Stimulated activated CD4-positive, alpha-beta T cell treated with anti-CD3 and anti-CD28 coated beads, TNF-alpha, amount 100 ng/mL, for 4 hours (primary cell): ENCODE results near the gene ARID3A.
"Not testable (repeated sequence)": the region's sequence is repeated elsewhere in the genome, so short reads cannot be mapped to it uniquely, and the experiment has no call there.

ENCODE experiments used
- DNase-seq, 3 experiments: peaks; one replicate each; pipeline ENCODE4 v3.0.0-alpha.2; 2020; ENCODE audit warnings: low read depth in 3 of 3

The ARID3A gene

DNA sequence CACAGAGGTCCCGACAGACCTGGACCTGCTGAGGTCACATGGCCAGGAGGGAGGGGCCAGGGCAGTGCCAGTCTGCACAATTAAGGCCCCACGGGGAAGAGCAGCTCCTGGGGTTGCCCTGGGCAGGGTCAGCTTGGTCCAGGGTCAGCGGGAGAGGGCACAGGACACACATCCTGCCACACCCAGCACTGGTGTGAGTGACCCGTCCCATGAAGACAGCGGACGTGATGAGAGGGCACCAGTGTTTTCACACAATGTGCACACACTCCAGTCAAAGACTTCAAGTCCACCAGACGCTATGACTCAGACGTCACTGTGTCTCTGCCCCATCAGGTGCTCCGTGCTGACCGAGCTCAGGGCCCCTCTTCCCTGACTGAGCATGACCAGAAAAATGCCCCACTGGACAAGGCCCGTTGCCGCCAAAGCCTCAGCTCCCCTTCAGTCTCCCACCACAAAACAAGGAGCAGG is 90.8 kb downstream of the ARID3A start:
- DNase-seq: no peak

DNA sequence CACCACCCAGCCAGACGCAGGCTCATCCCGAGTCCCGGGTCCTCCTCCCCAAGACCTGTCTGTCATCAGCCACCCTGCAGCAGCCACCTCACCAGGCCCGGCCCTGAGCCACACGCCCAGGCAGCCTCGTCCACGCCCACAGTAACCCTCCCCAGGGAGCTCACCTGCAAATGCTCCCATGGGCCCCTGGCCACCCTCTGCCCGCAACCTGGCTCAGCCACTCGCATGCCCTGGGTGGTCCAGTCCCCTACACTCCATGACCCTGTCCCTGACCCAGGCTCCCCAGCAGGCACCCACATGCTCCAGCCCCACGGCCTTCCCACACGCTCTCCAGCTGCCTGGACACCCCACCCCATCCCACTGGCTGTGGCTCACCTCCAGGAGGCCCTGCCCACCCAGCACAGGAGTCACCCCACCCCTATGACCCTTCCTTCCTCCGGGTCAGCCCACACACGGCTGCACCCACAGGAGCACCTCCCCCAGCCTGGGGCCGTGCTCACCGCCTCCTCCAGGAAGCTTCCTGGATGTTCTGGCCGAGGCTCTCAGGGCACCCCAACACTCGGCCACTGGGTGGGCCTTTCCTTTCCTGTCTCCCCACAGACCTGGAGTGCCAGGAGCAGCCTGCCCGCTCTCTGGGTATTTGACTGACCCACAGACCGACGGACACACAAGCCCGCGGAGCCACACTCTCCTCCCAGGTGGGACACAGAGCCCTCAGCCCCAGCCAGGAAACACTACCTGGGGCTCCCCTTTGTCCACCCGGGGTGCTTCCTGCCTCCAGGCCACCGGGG is 91.5 kb downstream of the ARID3A start:
- no peak for DNase-seq

DNA sequence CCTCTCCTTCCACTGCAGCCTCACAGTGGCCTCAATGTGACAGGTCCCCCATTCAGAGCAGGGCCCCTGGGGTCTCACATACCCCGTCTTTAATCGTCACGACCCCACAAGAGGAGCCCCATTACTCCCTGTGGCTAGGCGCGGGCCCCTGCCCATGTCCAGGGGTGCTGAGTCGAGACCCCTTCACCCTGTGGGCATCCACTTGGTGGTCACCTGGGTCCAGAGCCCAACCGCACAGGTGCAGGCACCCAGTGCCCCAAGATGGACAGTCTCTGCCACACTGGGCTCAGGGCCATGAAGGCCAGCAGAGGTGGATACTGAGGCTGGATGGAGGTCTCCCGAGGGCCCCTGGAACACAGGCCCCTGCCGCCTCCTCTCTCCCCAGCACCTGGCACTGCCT is 92.1 kb downstream of the ARID3A start:
- DNase-seq: no peak

DNA sequence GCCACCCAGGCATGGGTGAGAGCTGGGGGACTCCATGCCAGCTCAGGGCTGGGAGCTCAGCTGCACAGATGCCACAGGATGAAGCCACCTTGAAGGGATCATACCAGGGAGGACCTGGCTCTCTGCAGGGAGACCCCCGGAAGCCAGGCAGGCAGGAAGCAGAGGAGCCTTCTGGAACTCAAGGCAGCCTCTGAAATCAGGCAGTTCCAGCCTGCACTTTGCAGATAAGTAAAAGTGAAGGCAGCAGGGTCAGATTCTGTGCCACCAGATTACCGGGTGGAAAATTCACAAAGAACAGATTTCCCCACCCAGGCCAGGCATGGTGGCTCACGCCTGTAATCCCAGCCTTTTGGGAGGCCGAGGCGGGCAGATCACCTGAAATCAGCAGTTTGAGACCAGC is 92.6 kb downstream of the ARID3A start:
- no peak for DNase-seq

DNA sequence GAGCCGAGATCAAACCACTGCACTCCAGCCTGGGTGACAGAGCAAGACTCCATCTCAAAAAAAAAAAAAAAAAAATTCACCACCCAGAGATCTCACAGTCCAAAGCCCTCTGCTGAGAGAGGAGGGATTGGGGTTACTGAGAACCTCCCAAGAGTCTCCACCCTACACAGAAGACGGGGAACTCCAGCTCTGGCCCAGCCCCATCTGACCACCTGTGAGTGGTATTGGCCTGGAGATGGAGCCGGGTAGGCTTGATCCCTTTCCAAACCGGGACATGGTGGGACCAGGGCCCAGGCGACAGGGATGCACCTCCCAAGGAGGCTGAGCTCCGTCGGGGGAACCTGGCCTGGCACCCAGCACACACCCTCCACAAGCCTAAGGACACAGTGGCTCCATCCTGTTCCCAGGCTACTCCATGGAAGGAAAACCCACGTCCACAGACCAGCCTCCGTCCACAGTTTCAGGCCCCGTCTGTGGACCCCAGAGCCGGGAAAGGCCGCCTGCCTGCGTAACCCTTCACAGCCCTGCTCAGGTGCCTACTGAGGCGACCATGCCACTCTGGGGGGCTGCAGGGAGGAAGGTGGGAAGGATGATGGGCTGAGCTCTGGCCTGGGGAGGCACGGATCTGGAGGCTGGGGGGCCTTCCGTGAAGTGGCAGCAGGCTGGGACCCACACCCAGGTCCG is 93.2 kb downstream of the ARID3A start:
- DNase-seq: no peak

DNA sequence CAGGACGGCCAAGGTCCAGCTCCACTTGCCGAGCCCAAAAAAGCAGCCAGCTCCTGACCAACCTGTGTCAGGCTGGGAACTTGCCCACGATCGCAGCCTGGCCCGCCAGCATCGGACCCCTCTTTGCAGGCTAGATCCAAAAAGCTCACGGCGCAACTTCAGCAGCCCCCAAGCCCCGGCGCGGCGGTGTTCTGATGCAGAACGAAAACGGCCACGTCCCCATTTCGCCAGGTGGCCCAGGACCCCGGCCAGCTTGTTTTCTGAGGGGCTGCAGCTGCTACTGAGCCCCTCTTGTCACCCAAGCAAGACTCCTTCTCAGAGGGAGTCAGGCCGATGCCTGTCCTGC is 93.8 kb downstream of the ARID3A start:
- no peak for DNase-seq

DNA sequence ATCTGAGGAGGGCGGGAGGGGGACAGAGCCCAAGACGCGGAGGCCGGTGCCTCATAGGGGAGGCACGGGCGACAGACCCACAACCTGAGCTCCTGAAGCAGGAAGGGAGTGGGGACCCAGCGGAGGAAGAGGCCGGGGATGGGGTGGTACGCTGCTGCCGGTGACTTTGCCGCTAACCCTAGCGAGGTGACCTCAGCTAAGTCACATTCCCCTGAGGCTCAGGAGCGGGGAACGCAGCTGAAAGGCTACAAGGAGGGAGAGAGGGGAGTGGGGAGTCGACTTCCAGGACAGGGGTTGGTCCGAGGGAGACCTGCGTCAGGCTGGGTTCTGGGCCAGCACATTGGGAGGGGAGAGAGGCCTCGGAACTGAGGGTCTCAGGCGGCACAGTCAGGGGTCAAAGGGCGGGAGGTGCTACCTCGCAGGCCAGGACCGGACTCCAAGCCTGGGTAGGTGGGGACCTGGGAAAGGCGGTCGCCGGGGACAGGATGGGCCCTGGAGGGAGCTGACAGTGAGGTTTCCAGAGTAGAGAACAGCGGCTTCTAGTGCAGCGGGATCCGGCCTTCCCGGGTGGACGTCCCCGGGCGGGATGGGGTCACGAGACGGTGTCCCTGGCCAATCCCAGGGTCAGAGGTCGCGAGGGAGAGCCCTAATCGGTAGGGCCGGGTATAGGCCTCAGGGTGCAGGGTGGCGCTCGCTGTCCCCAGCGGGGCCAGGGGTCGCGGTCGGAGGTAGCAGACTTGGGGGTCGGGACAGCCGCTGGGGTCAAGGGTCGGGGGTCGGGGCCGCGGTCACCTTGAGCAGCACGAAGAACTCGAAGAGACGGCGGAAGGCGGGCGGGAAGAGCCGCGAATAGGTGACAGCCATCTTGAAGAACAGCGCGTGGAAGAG is 94.4 kb downstream of the ARID3A start:
- DNase-seq: no peak

DNA sequence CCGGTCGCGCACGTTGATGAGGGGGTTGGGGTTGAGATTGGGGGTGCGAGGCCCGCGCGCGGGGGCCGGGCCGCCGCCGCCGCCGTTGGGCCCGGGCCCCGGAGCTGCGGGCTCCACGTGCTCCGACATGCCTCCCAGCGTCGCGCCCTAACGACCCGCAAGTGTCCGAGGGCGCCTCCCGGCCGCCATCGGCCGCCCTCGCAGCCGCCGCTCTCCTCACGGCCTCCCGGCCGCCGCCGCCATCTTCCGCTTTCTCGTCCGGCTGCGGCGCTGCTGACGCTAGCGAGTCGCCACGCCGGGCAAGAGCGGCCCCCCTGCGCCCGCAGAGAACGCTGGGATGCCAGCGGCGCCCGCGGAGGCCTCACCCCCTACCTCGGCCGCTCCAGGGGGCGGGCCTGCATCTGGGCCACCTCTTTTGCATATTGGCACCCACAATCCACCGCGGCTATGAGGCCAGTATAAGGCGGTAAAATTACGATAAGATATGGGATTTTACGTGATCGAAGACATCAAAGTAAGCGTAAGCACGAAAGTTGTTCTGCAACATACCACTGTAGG is 95.1 kb downstream of the ARID3A start, which contains the start of gene TMEM259:
TMEM259 (minus strand) TSS at position 256 of the 558 bp plus-strand sequence; CDS start at position 129, 127 bp downstream.
- peak; percentile 93 to 97 (median 96) for DNase-seq

DNA sequence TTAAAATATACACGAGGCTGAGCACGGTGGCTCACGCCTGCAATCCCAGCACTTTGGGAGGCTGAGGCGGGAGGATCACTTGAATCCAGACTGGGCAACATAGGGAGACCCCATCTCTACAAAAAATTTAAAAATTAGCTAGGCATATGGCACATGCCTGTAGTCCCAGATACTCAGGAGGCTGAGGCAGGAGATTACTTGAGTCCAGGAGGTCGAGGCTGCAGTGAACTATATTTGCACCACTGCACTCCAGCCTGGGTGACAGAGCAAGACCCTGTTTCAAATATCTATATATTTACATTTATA is 98.0 kb downstream of the ARID3A start:
- not testable (repeated sequence) for DNase-seq

DNA sequence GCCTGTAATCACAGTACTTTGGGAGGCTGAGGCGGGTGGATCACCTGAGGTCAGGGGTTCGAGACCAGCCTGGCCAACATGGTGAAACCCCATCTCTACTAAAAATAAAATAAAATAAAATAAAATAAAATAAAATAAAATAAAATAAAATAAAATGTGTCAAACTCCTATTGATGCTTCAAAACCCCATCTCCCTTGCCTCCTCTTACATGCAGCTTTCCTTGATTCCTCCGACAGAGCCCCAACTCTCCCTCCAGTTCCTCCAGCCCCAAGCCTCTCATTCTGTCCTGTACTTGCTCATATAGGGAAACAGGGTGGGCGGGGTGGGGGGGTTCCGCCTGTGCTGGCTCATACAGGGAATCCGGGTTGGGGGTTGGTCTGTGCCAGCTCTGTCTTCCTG is 99.2 kb downstream of the ARID3A start:
- not testable (repeated sequence) for DNase-seq
